GM13976 (cell line): ENCODE data around the gene DNER.
"Not testable (repeated sequence)": the region's sequence is repeated elsewhere in the genome, so short reads cannot be mapped to it uniquely, and the experiment has no call there.

Source experiments
- DNase-seq: peaks from one replicate; pipeline ENCODE4 v3.0.0; 2012; ENCODE audit warnings: low spot score
- in situ Hi-C: fragments of 300-500 bp; cut with MboI; formaldehyde crosslinking; loops from one replicate; pipeline ENCODE4 v1.12.0; 2022; ENCODE audit warnings: low sequenced_read_pairs, mixed read lengths, inconsistent platforms; ENCODE audit not compliant: unreplicated experiment
- TF ChIP-seq, protein P1 (sequence below): IDR thresholded peaks from 2 replicates; pipeline ENCODE4 v1.5.1; 2012; ENCODE audit warnings: borderline replicate concordance, mild to moderate bottlenecking; ENCODE audit not compliant: insufficient read depth; ENCODE audit errors: extremely low read depth, missing control alignments, control extremely low read depth

The DNER gene

DNA sequence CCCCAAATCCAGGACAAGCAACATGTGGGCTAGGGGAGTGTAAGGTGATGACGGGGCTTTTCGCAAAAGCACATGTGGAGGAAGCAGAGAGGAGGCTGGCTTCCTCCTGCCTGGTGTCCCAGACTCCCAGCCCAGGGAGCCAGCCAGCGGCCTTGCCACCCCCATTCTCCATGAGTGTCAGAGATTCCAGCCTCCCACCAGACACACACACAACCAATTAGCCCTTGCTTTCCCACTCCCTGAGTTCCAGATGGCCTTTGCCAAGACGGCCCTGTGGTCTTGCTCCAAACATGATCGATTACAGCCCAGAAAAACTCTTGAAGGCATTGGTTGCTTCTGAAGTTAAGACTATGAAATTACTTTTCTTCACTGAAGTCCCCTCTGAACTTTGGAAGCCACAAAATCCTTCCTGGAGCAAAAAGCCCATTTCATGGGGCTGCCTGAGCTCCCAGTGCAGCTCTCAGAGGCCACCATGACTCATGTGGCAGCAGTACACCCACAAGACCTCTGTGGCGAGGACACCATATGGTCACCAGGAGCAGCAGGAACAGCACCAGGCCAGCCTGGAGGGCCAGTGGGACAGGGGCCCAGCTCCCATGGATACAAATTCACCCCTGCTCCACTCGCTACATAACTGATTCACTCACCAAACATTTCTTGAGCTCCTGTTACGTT is 374.1 kb downstream of the DNER start:
- TF ChIP-seq, protein P1, sequence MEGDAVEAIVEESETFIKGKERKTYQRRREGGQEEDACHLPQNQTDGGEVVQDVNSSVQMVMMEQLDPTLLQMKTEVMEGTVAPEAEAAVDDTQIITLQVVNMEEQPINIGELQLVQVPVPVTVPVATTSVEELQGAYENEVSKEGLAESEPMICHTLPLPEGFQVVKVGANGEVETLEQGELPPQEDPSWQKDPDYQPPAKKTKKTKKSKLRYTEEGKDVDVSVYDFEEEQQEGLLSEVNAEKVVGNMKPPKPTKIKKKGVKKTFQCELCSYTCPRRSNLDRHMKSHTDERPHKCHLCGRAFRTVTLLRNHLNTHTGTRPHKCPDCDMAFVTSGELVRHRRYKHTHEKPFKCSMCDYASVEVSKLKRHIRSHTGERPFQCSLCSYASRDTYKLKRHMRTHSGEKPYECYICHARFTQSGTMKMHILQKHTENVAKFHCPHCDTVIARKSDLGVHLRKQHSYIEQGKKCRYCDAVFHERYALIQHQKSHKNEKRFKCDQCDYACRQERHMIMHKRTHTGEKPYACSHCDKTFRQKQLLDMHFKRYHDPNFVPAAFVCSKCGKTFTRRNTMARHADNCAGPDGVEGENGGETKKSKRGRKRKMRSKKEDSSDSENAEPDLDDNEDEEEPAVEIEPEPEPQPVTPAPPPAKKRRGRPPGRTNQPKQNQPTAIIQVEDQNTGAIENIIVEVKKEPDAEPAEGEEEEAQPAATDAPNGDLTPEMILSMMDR = no peak
- in situ Hi-C loops = no loop called here
- DNase-seq = no peak

DNA sequence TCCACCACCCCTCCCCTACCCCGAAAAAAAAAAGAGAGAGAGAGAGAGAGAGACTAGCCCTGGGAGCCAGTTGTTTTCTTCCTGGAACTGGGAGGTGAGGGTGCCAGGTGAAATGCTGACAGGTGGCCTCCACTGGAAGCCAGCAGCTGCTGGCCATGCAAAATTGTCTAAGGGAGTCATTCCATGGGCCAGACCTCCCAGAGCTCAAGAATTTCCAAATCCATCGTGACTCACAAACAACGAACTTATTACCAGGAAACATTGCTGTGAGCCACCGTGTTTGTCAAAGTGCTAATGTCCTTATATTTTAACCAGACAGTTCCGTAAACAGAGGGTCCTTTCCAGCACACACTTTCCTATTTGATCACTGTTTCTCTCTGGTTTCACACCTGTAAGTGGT is 374.7 kb downstream of the DNER start:
- DNase-seq = no peak
- in situ Hi-C loops = no loop called here
- TF ChIP-seq, protein P1 = no peak

DNA sequence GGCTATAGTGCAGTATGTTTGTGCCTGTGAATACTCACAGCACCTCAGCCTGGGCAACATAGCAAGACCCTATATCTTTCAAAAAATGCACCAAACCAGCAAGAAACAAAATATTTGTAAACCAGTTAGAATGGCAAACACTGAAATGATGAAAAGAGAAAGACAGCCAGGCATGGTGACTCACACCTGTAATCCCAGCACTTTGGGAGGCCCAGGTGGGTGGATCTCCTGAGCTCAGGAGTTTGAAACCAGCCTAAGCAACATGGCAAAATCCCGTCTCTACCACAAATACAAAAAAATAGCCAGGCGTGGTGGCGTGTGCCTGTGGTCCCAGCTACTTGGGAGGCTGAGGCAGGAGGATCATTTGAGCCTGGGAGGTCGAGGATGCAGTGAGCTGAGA is 375.2 kb downstream of the DNER start:
- in situ Hi-C loops, DNase-seq: not testable (repeated sequence)

DNA sequence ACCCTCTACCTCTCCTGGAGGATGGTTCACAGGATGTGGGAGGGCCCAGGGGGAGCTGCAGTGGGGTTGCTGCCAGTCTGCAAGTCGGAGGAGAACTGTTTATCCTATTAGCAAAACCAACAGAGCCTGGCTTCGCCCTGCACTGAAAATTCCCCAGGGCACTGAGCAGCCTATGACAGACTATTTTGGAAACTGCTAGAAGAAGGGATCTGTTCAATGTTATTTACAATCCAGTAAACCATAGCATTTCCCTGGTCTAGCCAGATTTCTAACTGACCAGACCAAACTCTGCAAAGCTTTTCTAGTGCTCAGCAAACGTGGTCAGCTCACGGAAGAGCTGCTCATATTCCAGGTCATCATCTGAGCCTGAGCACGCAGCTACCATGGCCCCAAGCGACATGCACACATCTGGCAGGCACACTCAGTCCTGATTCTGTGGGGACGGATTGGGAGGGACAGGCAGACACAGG is 378.4 kb downstream of the DNER start:
- in situ Hi-C loops = no loop called here
- DNase-seq = no peak
- TF ChIP-seq, protein P1 = no peak

DNA sequence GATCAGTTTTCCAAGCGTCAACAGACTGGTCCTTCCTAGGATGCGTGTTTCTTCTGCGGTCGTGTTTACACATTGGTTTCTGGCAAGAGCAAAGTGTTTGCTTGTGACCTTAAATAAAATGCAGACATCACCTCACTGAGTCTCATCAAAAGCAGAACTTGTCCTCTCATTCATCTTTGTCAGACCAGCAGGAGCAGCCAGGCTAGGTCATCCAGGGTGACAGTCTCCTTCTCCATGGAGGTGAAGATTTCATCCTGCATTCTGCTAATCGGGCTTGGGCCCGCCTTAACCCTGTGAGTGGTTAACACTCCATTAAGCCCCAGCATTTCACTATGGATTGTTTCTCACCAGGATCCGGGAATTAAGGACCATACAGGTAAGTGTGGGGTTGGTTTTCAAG is 379.0 kb downstream of the DNER start:
- no peak for DNase-seq
- in situ Hi-C loops = no loop called here
- TF ChIP-seq, protein P1 = no peak

DNA sequence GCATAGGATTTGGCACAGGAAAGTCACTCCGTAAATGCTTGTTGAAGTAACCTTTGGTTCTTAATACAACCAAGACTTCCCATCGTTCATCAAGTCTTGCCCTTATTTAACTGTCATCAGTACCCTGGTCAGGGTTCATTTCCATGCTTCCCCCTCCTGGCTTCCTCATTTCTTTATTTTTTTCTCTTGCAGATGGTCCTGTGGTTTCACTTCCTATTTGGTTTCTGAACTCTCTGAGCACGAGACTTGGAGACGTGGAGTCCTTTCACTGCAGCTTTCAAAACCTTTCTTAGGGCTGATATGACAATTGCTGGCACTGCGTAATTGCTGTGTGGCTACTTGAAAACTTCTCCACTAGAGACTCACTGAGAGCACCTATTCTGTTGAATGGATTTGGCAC is 383.4 kb downstream of the DNER start:
- DNase-seq = no peak
- TF ChIP-seq, protein P1 = no peak
- in situ Hi-C loops = no loop called here

DNA sequence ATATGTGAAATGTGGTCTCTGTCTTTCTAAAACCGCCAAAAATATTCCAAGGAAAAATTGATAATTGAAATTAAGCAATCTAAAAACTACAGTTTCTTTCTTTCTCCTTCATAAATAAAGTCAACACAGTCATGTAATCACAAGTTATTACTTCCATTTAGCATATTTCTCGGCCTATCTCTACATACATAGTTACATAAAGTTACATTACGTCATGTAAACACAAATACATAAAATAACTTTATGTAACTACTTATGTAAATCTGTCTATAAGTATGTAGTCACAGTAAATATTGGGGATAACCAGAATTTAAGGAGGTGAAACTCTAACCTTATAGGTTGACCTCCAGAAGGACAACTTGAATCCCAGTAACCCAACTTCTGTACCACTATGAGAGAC is 394.8 kb downstream of the DNER start:
- TF ChIP-seq, protein P1 = no peak
- no peak for DNase-seq
- in situ Hi-C loops = no loop called here
